Measurements from ENCODE around the gene ZYX. TPM values are rescaled to one million over a fixed set of nuclear protein-coding genes. Genes with fewer than 3 reads are reported as not detected.
"Not testable (repeated sequence)": the region's sequence is repeated elsewhere in the genome, so short reads cannot be mapped to it uniquely, and the experiment has no call there.

Gene ZYX
- polyA plus RNA-seq, 2 of the 4 experiments (the other 2 are of a cell fraction), result 13.3 to 109 TPM

DNA sequence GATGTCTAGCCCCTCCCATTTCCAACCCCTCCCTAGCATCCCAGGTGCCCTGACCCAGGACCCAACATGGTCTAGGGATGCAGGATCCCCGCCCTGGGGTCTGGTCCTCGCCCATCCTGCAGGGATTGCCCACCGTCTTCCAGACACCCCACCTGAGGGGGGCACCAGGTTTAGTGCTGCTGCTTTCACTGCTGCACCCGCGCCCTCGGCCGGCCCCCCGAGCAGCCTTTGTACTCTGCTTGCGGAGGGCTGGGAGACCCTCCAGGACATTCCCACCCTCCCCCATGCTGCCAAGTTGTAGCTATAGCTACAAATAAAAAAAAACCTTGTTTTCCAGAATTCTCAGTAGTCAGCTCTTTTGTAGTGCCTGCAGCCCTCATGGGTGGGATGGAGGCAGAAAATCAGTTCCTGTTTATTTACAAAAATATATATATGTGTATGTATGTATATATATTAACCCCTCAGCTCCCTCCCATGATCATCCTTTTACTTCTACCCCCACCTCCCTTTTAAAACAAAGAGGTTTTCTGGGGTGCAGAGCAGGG is 9.7 kb downstream of the ZYX start:
- no peak overlapping the region for H3K4me2 ChIP-seq
- ChIA-PET POLR2A (no interaction called here), CTCF (interaction anchor here (0.8 to 3.8 kb wide), 4 partner anchors 11 to 46 kb away, joined by 3 to 20 read pairs (median 12); no protein-coding TSS in a partner anchor)
- TF ChIP-seq CBX2 (IDR thresholded peaks at IDR 0.05; ENCODE audit: borderline replicate concordance, low read depth) (no peak), BHLHE40 (IDR thresholded peaks at IDR 0.05; ENCODE audit: low read depth, low read length) (no peak)
- TF ChIP-seq, protein P1, sequence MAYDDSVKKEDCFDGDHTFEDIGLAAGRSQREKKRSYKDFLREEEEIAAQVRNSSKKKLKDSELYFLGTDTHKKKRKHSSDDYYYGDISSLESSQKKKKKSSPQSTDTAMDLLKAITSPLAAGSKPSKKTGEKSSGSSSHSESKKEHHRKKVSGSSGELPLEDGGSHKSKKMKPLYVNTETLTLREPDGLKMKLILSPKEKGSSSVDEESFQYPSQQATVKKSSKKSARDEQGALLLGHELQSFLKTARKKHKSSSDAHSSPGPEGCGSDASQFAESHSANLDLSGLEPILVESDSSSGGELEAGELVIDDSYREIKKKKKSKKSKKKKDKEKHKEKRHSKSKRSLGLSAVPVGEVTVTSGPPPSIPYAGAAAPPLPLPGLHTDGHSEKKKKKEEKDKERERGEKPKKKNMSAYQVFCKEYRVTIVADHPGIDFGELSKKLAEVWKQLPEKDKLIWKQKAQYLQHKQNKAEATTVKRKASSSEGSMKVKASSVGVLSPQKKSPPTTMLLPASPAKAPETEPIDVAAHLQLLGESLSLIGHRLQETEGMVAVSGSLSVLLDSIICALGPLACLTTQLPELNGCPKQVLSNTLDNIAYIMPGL (CRISPR knock-in tag; IDR thresholded peaks at IDR 0.05; ENCODE audit: borderline replicate concordance), result no peak
- TF ChIP-seq, protein P2, sequence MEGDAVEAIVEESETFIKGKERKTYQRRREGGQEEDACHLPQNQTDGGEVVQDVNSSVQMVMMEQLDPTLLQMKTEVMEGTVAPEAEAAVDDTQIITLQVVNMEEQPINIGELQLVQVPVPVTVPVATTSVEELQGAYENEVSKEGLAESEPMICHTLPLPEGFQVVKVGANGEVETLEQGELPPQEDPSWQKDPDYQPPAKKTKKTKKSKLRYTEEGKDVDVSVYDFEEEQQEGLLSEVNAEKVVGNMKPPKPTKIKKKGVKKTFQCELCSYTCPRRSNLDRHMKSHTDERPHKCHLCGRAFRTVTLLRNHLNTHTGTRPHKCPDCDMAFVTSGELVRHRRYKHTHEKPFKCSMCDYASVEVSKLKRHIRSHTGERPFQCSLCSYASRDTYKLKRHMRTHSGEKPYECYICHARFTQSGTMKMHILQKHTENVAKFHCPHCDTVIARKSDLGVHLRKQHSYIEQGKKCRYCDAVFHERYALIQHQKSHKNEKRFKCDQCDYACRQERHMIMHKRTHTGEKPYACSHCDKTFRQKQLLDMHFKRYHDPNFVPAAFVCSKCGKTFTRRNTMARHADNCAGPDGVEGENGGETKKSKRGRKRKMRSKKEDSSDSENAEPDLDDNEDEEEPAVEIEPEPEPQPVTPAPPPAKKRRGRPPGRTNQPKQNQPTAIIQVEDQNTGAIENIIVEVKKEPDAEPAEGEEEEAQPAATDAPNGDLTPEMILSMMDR (IDR thresholded peaks at IDR 0.05), result no peak
- no peaks in the 10 kb centered on the region for H3K9me3 ChIP-seq
- no peak overlapping the region for H3K27ac ChIP-seq
- ATAC-seq (no peak), FAIRE-seq (no peak), DNase-seq (ENCODE audit: low read depth in 1 of 2, low spot score in 1 of 2) (no peak)
- 98% methylated on average over 9 of the region's 9 CpGs for WGBS (ENCODE audit: missing lambda C conversion rate)
- H3K4me3 ChIP-seq, result no peak overlapping the region
- H3K4me1 ChIP-seq, result peaks cover 19% of the 10 kb centered on the region; the same call in 1 of the 3 replicates

DNA sequence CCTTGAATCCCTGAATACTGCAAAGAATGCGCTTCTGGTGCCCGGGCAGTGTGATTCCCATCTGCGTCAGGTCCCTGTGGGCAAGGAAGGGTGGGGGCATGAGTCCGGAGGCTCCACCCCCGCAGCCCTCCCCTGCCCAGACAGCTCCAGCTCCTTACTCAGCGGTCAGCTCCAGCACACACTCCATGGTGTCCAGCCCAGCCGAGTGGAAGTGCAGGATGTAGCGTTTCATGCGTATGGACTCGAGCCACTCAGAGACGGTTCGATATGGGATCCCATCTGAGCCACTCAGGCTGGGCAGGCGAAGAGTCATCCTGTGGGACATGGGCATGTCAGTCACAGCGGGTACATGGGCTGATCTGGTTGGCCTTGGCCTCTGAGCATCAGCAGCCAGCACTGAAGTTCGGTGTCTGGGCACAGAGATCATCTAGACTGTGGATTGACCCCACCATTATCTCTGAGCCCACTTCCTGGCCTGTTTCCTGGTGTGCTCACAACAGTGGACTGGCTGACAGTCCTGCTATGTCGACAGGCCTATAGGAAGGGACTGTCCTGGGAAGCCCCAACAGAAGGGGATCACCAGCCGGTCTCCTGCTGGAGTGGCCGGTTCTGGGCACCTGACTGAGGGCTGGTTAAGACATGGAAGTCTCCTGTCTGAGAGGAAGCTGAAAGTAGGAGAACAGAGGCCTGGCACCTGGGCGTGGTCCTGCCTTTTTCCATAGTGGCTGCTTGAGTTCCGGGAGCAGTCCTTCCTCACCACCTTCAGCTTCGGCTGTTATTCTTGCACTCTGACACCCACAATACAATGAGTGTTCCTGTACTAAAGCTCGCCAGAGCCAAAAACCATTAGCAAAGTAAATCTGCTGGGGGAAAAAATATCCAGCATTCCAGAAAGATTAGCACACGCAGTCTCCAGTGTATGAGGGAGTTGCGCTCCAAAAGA is 10.6 kb downstream of the ZYX start:
- no peak for FAIRE-seq
- WGBS (ENCODE audit: missing lambda C conversion rate), result 92% methylated on average over 18 of the region's 24 CpGs
- ChIA-PET POLR2A (no interaction called here), CTCF (interaction anchor here (1.0 to 3.8 kb wide), 4 partner anchors 12 to 47 kb away, joined by 3 to 17 read pairs (median 3); no protein-coding TSS in a partner anchor)
- Histone ChIP-seq H3K27ac (no peak overlapping the region), H3K4me2 (no peak overlapping the region), H3K4me1 (peaks cover 14% of the 10 kb centered on the region; the same call in 1 of the 3 replicates), H3K4me3 (no peak overlapping the region), H3K9me3 (no peaks in the 10 kb centered on the region)
- no peak for TF ChIP-seq HEYL (CRISPR knock-in tag; IDR thresholded peaks at IDR 0.05)
- no peak for TF ChIP-seq MAFK (IDR thresholded peaks at IDR 0.05; ENCODE audit: partially characterized antibody)
- TF ChIP-seq EHMT2 (IDR thresholded peaks at IDR 0.05; ENCODE audit: low read depth), result no peak
- TF ChIP-seq RAD21 (conservative IDR thresholded peaks at IDR 0.05 in 1 of 2, IDR thresholded peaks at IDR 0.05 in 1 of 2), result no peak
- no peak for TF ChIP-seq JUN (IDR thresholded peaks at IDR 0.05)
- no peak for TF ChIP-seq FOXS1 (CRISPR knock-in tag; IDR thresholded peaks at IDR 0.05)
- no peak for TF ChIP-seq HOXA7 (CRISPR knock-in tag; IDR thresholded peaks at IDR 0.05)
- no peak for TF ChIP-seq CHD2 (IDR thresholded peaks at IDR 0.05; ENCODE audit: low read length, partially characterized antibody)
- TF ChIP-seq HDAC2 (IDR thresholded peaks at IDR 0.05), result no peak
- no peak for TF ChIP-seq RNF2 (IDR thresholded peaks at IDR 0.05; ENCODE audit: borderline replicate concordance, low read depth)
- ATAC-seq, result no peak
- DNase-seq (ENCODE audit: low read depth in 1 of 2, low spot score in 1 of 2), result no peak

DNA sequence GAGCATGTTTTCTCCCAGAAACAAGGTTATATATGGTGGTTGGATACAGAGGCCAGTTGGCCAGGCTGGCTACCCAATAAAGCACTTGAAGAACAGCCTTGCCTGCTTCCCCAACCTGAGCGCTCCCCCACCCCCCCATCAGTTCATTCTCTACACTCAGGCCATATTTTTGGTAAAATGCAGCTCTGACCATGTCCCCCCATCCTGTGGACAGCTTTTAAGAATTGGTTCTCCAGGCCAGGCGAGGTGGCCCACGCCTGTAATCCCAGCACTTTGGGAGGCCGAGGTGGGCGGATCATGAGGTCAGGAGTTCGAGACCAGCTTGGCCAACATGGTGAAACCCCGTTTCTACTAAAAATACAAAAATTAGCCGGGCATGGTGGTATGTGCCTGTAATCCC is 11.3 kb downstream of the ZYX start:
- ATAC-seq; H3K27ac ChIP-seq; H3K4me3 ChIP-seq; FAIRE-seq; DNase-seq (ENCODE audit: low read depth in 1 of 2, low spot score in 1 of 2); H3K4me2 ChIP-seq; H3K9me3 ChIP-seq: not testable (repeated sequence)
- ChIA-PET CTCF (interaction anchor here (0.8 to 1.1 kb wide), 3 partner anchors 9 to 48 kb away, joined by 3 read pairs; no protein-coding TSS in a partner anchor), POLR2A (interaction anchor here (0.6 kb wide), 1 partner anchor 11 kb away, joined by 3 read pairs; no protein-coding TSS in a partner anchor)
- H3K4me1 ChIP-seq, result peaks cover 13% of the 10 kb centered on the region; the same call in 1 of the 3 replicates
- 93% methylated on average over 8 of the region's 8 CpGs for WGBS (ENCODE audit: missing lambda C conversion rate)
